GM21825 (cell line): Measurements from ENCODE around the gene NFATC2.
"Not testable (repeated sequence)": the region's sequence is repeated elsewhere in the genome, so short reads cannot be mapped to it uniquely, and the experiment has no call there.

ENCODE experiments used
- ATAC-seq: cut with Tn5 transposase; IDR thresholded peaks from one replicate; pipeline ENCODE4 v1.9.1; 2021; ENCODE audit warnings: mild to moderate bottlenecking, moderate library complexity; ENCODE audit not compliant: unreplicated experiment

NFATC2 gene

GRCh38 chr20:51541189-51542032 lies 1.1 kb downstream of the NFATC2 start:
- ATAC-seq: peak; percentile 36

- no peak for ATAC-seq
These were observed 1.9 kb downstream of the NFATC2 start for GRCh38 chr20:51540580-51540979.

- ATAC-seq: not testable (repeated sequence)
These were observed 2.4 kb downstream of the NFATC2 start for GRCh38 chr20:51540074-51540473.

- no peak for ATAC-seq
These were observed 6.1 kb downstream of the NFATC2 start for GRCh38 chr20:51536116-51537069.

- ATAC-seq: no peak
These were observed 6.8 kb downstream of the NFATC2 start for GRCh38 chr20:51535674-51536073.

- no peak for ATAC-seq
These were observed 7.5 kb downstream of the NFATC2 start for GRCh38 chr20:51535075-51535386.

GRCh38 chr20:51533291-51534172 lies 9.0 kb downstream of the NFATC2 start:
- ATAC-seq: no peak

GRCh38 chr20:51532577-51533191 lies 9.8 kb downstream of the NFATC2 start:
- no peak for ATAC-seq

- no peak for ATAC-seq
These were observed 10.6 kb downstream of the NFATC2 start for GRCh38 chr20:51531712-51532456.

GRCh38 chr20:51531141-51531710 lies 11.3 kb downstream of the NFATC2 start:
- ATAC-seq: peak; percentile 61

GRCh38 chr20:51529758-51530157 lies 12.8 kb downstream of the NFATC2 start:
- no peak for ATAC-seq

- ATAC-seq: no peak
These were observed 13.3 kb downstream of the NFATC2 start for GRCh38 chr20:51529081-51529681.

GRCh38 chr20:51528263-51529027 lies 14.1 kb downstream of the NFATC2 start:
- ATAC-seq: no peak

- no peak for ATAC-seq
These were observed 15.8 kb downstream of the NFATC2 start for GRCh38 chr20:51526754-51527153.

- no peak for ATAC-seq
These were observed 16.4 kb downstream of the NFATC2 start for GRCh38 chr20:51526106-51526470.

- ATAC-seq: no peak
These were observed 17.0 kb downstream of the NFATC2 start for GRCh38 chr20:51525241-51526105.

GRCh38 chr20:51523276-51524013 lies 19.1 kb downstream of the NFATC2 start:
- no peak for ATAC-seq
